Effector CD4-positive, alpha-beta T cell (primary cell): ENCODE data around the gene SH2D6.

Experiments
- DNase-seq: peaks from one replicate; pipeline ENCODE4 v3.0.0-alpha.2; 2020

The SH2D6 gene

GRCh38 chr2:85440729-85441128 lies 22.2 kb downstream of the SH2D6 start:
- DNase-seq: no peak

GRCh38 chr2:85441864-85442263 lies 23.4 kb downstream of the SH2D6 start:
- no peak for DNase-seq

GRCh38 chr2:85444629-85445172 lies 26.2 kb downstream of the SH2D6 start:
- no peak for DNase-seq

GRCh38 chr2:85445316-85446295 lies 27.1 kb downstream of the SH2D6 start:
- no peak for DNase-seq

GRCh38 chr2:85446296-85447221 lies 28.0 kb downstream of the SH2D6 start:
- no peak for DNase-seq

GRCh38 chr2:85447222-85447585 lies 28.7 kb downstream of the SH2D6 start:
- DNase-seq: no peak

GRCh38 chr2:85448461-85449213 lies 30.1 kb downstream of the SH2D6 start:
- no peak for DNase-seq

- DNase-seq: no peak
Observed at GRCh38 chr2:85449214-85449588, 30.7 kb downstream of the SH2D6 start.

GRCh38 chr2:85452237-85452636 lies 33.7 kb downstream of the SH2D6 start:
- no peak for DNase-seq

GRCh38 chr2:85453571-85453970 lies 35.1 kb downstream of the SH2D6 start:
- DNase-seq: no peak

- DNase-seq: no peak
Observed at GRCh38 chr2:85455552-85456090, 37.1 kb downstream of the SH2D6 start.

- no peak for DNase-seq
Observed at GRCh38 chr2:85457043-85457442, 38.5 kb downstream of the SH2D6 start.

- DNase-seq: no peak
Observed at GRCh38 chr2:85457877-85458316, 39.4 kb downstream of the SH2D6 start.

GRCh38 chr2:85458601-85459563 lies 40.4 kb downstream of the SH2D6 start:
- no peak for DNase-seq

- no peak for DNase-seq
Observed at GRCh38 chr2:85459771-85460170, 41.3 kb downstream of the SH2D6 start.

GRCh38 chr2:85462322-85462721 lies 43.8 kb downstream of the SH2D6 start:
- DNase-seq: no peak

GRCh38 chr2:85468096-85468703 lies 49.7 kb downstream of the SH2D6 start:
- no peak for DNase-seq

GRCh38 chr2:85468704-85469349 lies 50.3 kb downstream of the SH2D6 start:
- no peak for DNase-seq

- DNase-seq: no peak
Observed at GRCh38 chr2:85470850-85471800, 52.6 kb downstream of the SH2D6 start.
